H1 (cell line): ENCODE results near the gene TLE1.

ENCODE experiments used
- ATF2 ChIP-seq: IDR thresholded peaks from 2 replicates; pipeline ENCODE4 v1.6.1; 2012; ENCODE audit warnings: low read length, inconsistent platforms
- BCL11A ChIP-seq, 2 experiments: IDR thresholded peaks; one replicate each; pipeline ENCODE4 v1.6.1; 2011; ENCODE audit warnings: low read depth in 2 of 2, low read length in 2 of 2, mild to moderate bottlenecking in 2 of 2
- CTCF ChIP-seq, 3 experiments: IDR thresholded peaks; 1 replicate in 2 of 3; 2 replicates in 1 of 3; pipeline versions ENCODE4 v1.5.1 to v1.6.1; 2011; ENCODE audit warnings: low read length in 3 of 3, mild to moderate bottlenecking in 3 of 3, inconsistent platforms in 2 of 3, low read depth in 1 of 3, moderate library complexity in 1 of 3; ENCODE audit not compliant: insufficient read depth in 1 of 3; ENCODE audit errors: control extremely low read depth in 1 of 3
- PHF8 ChIP-seq: fragments of 200-600 bp; sonication (generic); conservative IDR thresholded peaks from 2 replicates; pipeline ENCODE4 v1.7.1; 2012; ENCODE audit warnings: low read depth, mild to moderate bottlenecking, inconsistent platforms, low read length, moderate library complexity
- POLR2AphosphoS5 ChIP-seq: IDR thresholded peaks from 2 replicates; pipeline ENCODE4 v1.6.1; 2011; ENCODE audit warnings: low read depth, low read length
- RAD21 ChIP-seq, 2 experiments: IDR thresholded peaks in 1 of 2; conservative IDR thresholded peaks in 1 of 2; 2 replicates each; pipeline ENCODE4 v1.6.1; 2011; ENCODE audit warnings: low read depth in 2 of 2, low read length in 2 of 2, improper control_type of control experiment in 1 of 2, inconsistent platforms in 1 of 2, mild to moderate bottlenecking in 1 of 2, moderate library complexity in 1 of 2
- SUZ12 ChIP-seq: fragments of 200-600 bp; sonication (generic); IDR thresholded peaks from 2 replicates; pipeline ENCODE4 v1.6.1; 2012; ENCODE audit warnings: mild to moderate bottlenecking, inconsistent platforms, low read length, moderate library complexity, mixed read lengths

- TF ChIP-seq CTCF (IDR thresholded peaks at IDR 0.05; ENCODE audit: control extremely low read depth in 1 of 3, insufficient read depth in 1 of 3, low read depth in 1 of 3, low read length in 3 of 3) (no peak), ATF2 (no peak), SUZ12 (no peak), RAD21 (IDR thresholded peaks at IDR 0.05 in 1 of 2, conservative IDR thresholded peaks at IDR 0.05 in 1 of 2; ENCODE audit: low read depth in 2 of 2, low read length in 2 of 2) (no peak), PHF8 (no peak), BCL11A (IDR thresholded peaks at IDR 0.05; ENCODE audit: low read depth in 2 of 2, low read length in 2 of 2) (no peak), POLR2AphosphoS5 (no peak)
These were observed 33.3 kb downstream of the TLE1 start for GRCh38 chr9:81656004-81656403.
